Measurements from ENCODE around the gene NKAIN2.

Gene NKAIN2

DNA sequence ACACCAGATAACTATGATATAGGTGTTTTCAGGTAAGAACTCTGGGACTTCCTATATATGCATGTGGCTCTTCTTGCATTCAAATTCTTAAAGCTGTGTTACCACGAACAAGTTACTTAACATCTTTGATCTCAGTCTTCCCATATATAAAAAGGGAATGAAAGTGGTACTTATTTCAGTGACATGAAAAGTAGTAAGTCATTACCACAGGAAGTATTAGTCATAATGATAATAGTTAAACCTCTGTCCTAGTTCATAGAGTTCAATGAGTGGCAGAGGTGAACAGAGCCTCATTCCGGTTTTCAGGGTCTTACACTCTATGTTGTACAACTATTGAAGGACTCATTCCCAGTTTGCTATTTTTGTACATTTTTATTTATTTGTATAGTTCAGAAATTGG lies 237.0 kb downstream of the NKAIN2 start:
- H3K27ac ChIP-seq (ENCODE audit: insufficient read depth, low read depth, low read length, poor library complexity, severe bottlenecking) = no peak overlapping the region
- no peaks in the 10 kb centered on the region for H3K4me1 ChIP-seq (ENCODE audit: control insufficient read depth, insufficient read depth, low read length)
- no peaks in the 10 kb centered on the region for H3K36me3 ChIP-seq (ENCODE audit: control insufficient read depth, insufficient read depth, low read length)
- H3K27me3 ChIP-seq (ENCODE audit: control insufficient read depth, insufficient read depth, low read length, poor library complexity, severe bottlenecking) = no peaks in the 10 kb centered on the region
- H3K4me3 ChIP-seq (ENCODE audit: insufficient read depth, low read depth, low read length) = no peak overlapping the region
- WGBS, 2 experiments = 93 to 100% methylated on average over 1 to 2 of the region's 2 CpGs
- H3K9me3 ChIP-seq (ENCODE audit: control insufficient read depth, low read length) = no peaks in the 10 kb centered on the region

DNA sequence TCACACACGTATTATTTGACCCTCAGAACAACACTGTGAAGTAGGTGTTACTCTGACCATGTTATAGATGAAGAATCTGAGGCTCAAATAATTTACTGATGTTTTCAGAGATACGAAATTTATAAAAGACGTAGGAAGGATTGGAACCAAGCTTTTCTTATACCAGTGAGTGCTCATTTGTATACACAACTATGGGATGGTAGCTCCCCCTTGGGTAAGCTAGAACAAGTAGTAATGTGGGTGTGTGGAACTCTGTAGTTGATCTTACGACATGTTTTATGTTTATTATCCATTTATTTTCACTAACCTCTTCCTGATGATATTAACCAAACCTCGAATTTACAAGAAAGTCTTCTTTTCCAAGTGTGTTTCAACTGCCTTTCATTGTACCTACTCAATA lies 248.5 kb downstream of the NKAIN2 start:
- Histone ChIP-seq H3K9me3 (ENCODE audit: control insufficient read depth, low read length) (no peaks in the 10 kb centered on the region), H3K27ac (ENCODE audit: insufficient read depth, low read depth, low read length, poor library complexity, severe bottlenecking) (no peak overlapping the region), H3K27me3 (ENCODE audit: control insufficient read depth, insufficient read depth, low read length, poor library complexity, severe bottlenecking) (no peaks in the 10 kb centered on the region), H3K4me1 (ENCODE audit: control insufficient read depth, insufficient read depth, low read length) (no peaks in the 10 kb centered on the region), H3K4me3 (ENCODE audit: insufficient read depth, low read depth, low read length) (no peak overlapping the region), H3K36me3 (ENCODE audit: control insufficient read depth, insufficient read depth, low read length) (no peaks in the 10 kb centered on the region)
- WGBS, 2 experiments = 79 to 100% methylated on average over 2 to 5 of the region's 5 CpGs

DNA sequence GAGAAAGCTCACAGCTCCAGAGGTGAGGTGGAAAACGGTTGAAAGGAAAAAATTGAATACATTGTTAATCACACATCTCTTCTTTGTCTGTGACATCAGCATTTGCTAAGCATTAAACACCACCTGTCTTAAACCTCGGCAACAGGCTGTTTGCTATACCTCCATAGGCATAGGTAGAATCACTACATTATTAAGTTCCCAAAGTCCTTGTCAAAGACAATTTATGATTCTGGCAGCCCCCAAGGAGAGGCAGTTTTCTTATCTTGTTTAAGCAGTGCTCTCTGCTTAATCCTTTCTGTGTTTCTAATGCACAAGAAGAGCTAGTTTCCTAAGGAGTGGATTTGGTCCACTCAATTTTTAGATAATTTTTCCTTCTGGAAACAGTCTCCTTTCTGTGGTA lies 249.7 kb downstream of the NKAIN2 start:
- Histone ChIP-seq H3K27ac (ENCODE audit: insufficient read depth, low read depth, low read length, poor library complexity, severe bottlenecking) (no peak overlapping the region), H3K9me3 (ENCODE audit: control insufficient read depth, low read length) (no peaks in the 10 kb centered on the region), H3K4me1 (ENCODE audit: control insufficient read depth, insufficient read depth, low read length) (no peaks in the 10 kb centered on the region), H3K27me3 (ENCODE audit: control insufficient read depth, insufficient read depth, low read length, poor library complexity, severe bottlenecking) (no peaks in the 10 kb centered on the region), H3K4me3 (ENCODE audit: insufficient read depth, low read depth, low read length) (no peak overlapping the region), H3K36me3 (ENCODE audit: control insufficient read depth, insufficient read depth, low read length) (no peaks in the 10 kb centered on the region)
- 86 to 89% methylated on average over 1 to 2 of the region's 2 CpGs for WGBS, 2 experiments

DNA sequence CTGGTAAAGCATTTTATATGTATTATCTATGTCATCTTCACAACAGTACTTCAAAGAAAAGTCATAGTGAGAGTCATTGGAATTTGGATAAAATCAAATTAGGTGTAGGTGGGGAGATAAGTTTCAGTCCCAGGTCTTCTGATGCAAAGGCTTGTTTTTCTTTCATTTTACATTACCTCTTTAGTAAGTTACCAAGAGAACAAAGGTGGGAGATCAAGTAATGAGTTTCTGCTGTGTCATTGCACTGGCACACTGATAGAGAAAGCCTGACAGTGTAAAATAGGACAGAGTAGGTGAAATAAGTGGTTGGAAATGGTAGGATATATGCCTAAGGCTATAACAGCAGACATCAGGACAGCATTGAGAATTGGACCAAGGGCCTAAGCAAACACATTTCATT lies 250.4 kb downstream of the NKAIN2 start:
- H3K36me3 ChIP-seq (ENCODE audit: control insufficient read depth, insufficient read depth, low read length) = no peaks in the 10 kb centered on the region
- no peaks in the 10 kb centered on the region for H3K4me1 ChIP-seq (ENCODE audit: control insufficient read depth, insufficient read depth, low read length)
- H3K27ac ChIP-seq (ENCODE audit: insufficient read depth, low read depth, low read length, poor library complexity, severe bottlenecking) = no peak overlapping the region
- no peaks in the 10 kb centered on the region for H3K9me3 ChIP-seq (ENCODE audit: control insufficient read depth, low read length)
- H3K4me3 ChIP-seq (ENCODE audit: insufficient read depth, low read depth, low read length) = no peak overlapping the region
- H3K27me3 ChIP-seq (ENCODE audit: control insufficient read depth, insufficient read depth, low read length, poor library complexity, severe bottlenecking) = no peaks in the 10 kb centered on the region

DNA sequence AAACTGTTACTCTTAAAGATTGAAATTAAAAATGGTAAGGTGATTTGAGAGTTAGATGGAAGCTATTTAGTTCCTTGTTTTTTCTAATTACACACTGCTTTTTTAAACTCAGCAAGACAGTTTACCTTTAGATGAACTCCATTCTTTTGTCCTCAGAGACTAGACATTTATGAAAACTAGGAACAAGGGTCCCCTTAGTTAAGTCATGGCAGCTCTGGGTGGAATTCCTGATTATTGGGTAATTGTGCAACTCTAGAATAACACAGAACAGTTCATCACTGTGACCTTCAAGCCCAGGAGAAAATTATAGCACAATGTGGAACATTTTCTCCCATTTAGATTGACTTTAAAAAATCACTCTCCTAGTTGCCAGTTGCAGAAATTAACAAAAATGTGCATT lies 251.7 kb downstream of the NKAIN2 start:
- Histone ChIP-seq H3K27ac (ENCODE audit: insufficient read depth, low read depth, low read length, poor library complexity, severe bottlenecking) (no peak overlapping the region), H3K27me3 (ENCODE audit: control insufficient read depth, insufficient read depth, low read length, poor library complexity, severe bottlenecking) (no peaks in the 10 kb centered on the region), H3K4me1 (ENCODE audit: control insufficient read depth, insufficient read depth, low read length) (no peaks in the 10 kb centered on the region), H3K36me3 (ENCODE audit: control insufficient read depth, insufficient read depth, low read length) (no peaks in the 10 kb centered on the region), H3K4me3 (ENCODE audit: insufficient read depth, low read depth, low read length) (no peak overlapping the region), H3K9me3 (ENCODE audit: control insufficient read depth, low read length) (no peaks in the 10 kb centered on the region)

DNA sequence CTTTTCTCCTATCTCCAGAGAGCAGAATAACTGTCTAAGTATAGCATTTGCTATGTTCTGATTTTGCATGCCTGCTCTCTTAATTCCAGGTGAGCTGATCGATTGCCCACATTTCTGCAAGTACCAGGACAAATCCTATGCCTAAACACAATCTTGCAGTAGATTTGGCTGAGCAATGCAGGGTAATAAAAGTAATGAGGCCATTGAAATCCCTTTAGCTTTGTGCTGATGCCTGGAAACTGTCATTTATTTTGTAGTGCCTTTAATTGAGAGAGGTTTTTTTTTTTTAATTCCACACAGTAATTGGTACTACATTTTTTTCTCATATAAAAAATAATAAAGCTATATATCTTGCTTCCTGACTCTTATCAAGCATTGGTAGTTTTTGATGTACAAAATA lies 252.3 kb downstream of the NKAIN2 start:
- Histone ChIP-seq H3K4me1 (ENCODE audit: control insufficient read depth, insufficient read depth, low read length) (no peaks in the 10 kb centered on the region), H3K36me3 (ENCODE audit: control insufficient read depth, insufficient read depth, low read length) (no peaks in the 10 kb centered on the region), H3K27ac (ENCODE audit: insufficient read depth, low read depth, low read length, poor library complexity, severe bottlenecking) (no peak overlapping the region), H3K9me3 (ENCODE audit: control insufficient read depth, low read length) (no peaks in the 10 kb centered on the region), H3K27me3 (ENCODE audit: control insufficient read depth, insufficient read depth, low read length, poor library complexity, severe bottlenecking) (no peaks in the 10 kb centered on the region), H3K4me3 (ENCODE audit: insufficient read depth, low read depth, low read length) (no peak overlapping the region)
- WGBS, 2 experiments = 92 to 100% methylated on average over 1 of the region's 1 CpG

DNA sequence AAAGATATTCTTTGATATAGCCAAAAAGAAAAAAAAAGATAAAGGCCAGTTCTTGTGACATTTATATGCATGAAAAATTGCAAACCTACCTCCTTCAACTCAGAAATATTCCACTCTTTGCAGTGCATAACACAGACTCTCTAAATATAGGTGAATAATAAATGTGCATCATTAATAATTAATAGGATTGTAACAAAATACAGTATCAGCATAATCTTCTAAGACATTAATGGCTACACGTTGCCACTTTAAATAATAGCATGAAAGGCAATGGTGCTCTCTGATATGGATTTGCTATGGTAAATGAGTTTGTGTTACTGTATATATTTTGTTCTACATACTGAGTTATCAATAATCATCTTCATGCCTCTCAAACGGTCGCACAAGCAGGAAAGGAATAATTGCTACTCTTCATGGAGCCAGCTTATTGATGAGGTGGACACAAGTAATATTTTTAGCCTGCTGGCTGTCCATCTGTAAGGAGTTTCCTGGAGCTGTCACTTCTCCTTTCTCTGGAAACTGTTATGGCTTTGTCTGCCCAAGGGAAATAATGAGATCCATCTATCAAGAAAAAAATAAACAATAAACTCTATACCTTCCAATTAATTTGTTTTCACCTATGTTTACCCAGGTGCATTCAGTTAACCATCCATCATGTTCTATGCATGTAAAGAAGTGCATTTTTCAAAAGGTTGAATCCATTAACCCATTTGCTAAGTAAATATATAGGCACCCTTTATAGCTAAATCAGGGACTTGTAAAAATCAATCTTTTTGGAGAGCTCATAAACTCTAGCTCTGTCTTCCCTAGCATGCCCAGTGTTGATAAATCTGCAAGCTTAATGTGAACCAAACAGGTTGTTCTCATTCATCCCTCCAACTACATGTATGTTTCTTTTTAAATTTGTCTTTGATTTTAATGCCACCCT lies 253.0 kb downstream of the NKAIN2 start:
- no peaks in the 10 kb centered on the region for H3K36me3 ChIP-seq (ENCODE audit: control insufficient read depth, insufficient read depth, low read length)
- no peaks in the 10 kb centered on the region for H3K4me1 ChIP-seq (ENCODE audit: control insufficient read depth, insufficient read depth, low read length)
- 95 to 100% methylated on average over 2 to 3 of the region's 3 CpGs for WGBS, 2 experiments
- H3K9me3 ChIP-seq (ENCODE audit: control insufficient read depth, low read length) = no peaks in the 10 kb centered on the region
- no peak overlapping the region for H3K27ac ChIP-seq (ENCODE audit: insufficient read depth, low read depth, low read length, poor library complexity, severe bottlenecking)
- no peaks in the 10 kb centered on the region for H3K27me3 ChIP-seq (ENCODE audit: control insufficient read depth, insufficient read depth, low read length, poor library complexity, severe bottlenecking)
- H3K4me3 ChIP-seq (ENCODE audit: insufficient read depth, low read depth, low read length) = no peak overlapping the region

DNA sequence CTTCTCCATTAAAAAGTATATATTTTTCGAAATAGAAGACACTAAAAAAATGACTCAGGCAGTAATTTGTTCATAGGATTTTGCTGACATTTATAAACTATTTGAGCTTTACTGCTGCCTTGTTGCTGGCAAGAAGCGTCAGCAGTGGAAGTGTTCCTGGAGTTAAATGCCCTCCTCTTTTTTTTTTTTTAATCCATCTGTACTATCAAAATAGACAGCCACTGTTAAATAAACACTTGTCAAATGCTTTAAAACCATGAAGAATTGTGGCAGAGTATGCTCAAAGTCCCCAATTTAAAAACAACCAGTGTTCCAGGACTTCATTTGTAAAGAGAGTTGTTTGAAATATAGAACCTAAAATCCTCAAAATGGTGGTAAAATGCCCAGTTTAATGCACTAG lies 253.8 kb downstream of the NKAIN2 start:
- H3K36me3 ChIP-seq (ENCODE audit: control insufficient read depth, insufficient read depth, low read length) = no peaks in the 10 kb centered on the region
- H3K4me3 ChIP-seq (ENCODE audit: insufficient read depth, low read depth, low read length) = no peak overlapping the region
- H3K27me3 ChIP-seq (ENCODE audit: control insufficient read depth, insufficient read depth, low read length, poor library complexity, severe bottlenecking) = no peaks in the 10 kb centered on the region
- H3K9me3 ChIP-seq (ENCODE audit: control insufficient read depth, low read length) = no peaks in the 10 kb centered on the region
- H3K4me1 ChIP-seq (ENCODE audit: control insufficient read depth, insufficient read depth, low read length) = no peaks in the 10 kb centered on the region
- H3K27ac ChIP-seq (ENCODE audit: insufficient read depth, low read depth, low read length, poor library complexity, severe bottlenecking) = no peak overlapping the region
- 100% methylated on average over 1 to 2 of the region's 2 CpGs for WGBS, 2 experiments

DNA sequence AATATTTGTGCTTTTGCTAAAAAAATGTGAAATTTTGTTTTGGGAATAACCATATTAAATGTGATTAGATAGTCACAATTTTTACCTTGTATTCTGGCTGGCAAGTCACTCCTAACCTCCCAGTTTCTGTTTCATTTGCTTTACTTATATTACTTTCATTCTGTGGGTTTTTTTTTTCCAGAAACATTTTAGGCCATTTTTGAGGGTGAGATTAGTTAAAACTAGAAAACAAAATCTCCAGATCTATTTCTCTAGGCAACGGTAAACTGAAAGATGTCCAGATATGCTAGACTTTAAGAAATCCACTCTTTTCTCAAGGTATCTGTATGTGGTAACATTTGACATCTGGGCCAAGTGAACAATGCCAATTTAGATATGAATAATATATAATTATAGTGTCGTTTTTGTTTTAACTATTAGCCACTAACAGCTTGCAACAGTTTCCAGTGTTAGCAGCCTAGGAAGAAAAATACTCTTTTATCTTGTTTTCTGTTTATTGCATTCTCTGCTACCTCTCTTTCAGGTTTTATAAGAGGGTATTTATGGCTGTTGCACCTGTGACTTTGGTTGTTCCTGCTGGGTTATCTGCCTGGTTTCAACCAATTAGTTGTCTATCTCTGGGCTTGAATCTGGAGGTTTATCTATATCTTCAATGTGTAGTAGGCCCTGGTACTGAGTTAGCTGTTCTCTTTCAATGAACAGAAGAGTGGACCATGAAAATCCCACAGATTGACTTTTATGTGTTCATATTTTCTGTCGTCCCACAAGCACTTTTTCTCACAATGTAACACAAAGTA lies 260.9 kb downstream of the NKAIN2 start:
- WGBS, 2 experiments = 88 to 91% methylated on average over 2 to 3 of the region's 3 CpGs
- H3K9me3 ChIP-seq (ENCODE audit: control insufficient read depth, low read length) = no peaks in the 10 kb centered on the region
- H3K4me1 ChIP-seq (ENCODE audit: control insufficient read depth, insufficient read depth, low read length) = no peaks in the 10 kb centered on the region
- no peaks in the 10 kb centered on the region for H3K36me3 ChIP-seq (ENCODE audit: control insufficient read depth, insufficient read depth, low read length)
- no peak overlapping the region for H3K27ac ChIP-seq (ENCODE audit: insufficient read depth, low read depth, low read length, poor library complexity, severe bottlenecking)
- H3K4me3 ChIP-seq (ENCODE audit: insufficient read depth, low read depth, low read length) = no peak overlapping the region
- H3K27me3 ChIP-seq (ENCODE audit: control insufficient read depth, insufficient read depth, low read length, poor library complexity, severe bottlenecking) = no peaks in the 10 kb centered on the region

DNA sequence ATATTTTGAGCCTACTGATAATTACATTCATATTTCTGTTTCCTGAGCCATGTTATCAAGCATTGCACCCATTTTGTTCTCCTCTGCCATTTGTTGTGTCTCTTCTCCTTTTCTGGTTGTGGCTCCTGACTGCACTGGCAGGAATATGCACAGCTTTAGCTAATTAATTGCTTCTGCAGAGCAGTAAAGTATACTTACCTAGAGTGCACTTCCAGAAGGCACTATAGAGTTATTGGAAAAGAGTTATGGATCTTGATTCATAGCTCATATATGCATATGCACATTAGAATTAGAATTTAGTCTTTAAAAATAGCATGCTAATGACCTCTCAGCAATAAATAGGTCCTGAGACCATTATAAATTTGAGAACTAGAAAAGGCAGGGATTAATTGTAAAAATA lies 262.6 kb downstream of the NKAIN2 start:
- H3K9me3 ChIP-seq (ENCODE audit: control insufficient read depth, low read length) = no peaks in the 10 kb centered on the region
- no peaks in the 10 kb centered on the region for H3K36me3 ChIP-seq (ENCODE audit: control insufficient read depth, insufficient read depth, low read length)
- no peaks in the 10 kb centered on the region for H3K27me3 ChIP-seq (ENCODE audit: control insufficient read depth, insufficient read depth, low read length, poor library complexity, severe bottlenecking)
- H3K4me3 ChIP-seq (ENCODE audit: insufficient read depth, low read depth, low read length) = no peak overlapping the region
- no peak overlapping the region for H3K27ac ChIP-seq (ENCODE audit: insufficient read depth, low read depth, low read length, poor library complexity, severe bottlenecking)
- H3K4me1 ChIP-seq (ENCODE audit: control insufficient read depth, insufficient read depth, low read length) = no peaks in the 10 kb centered on the region

All from ectodermal cell (in vitro differentiated cells).